Tibial artery (tissue), 4 donors: ENCODE measurements around the gene CTNNB1.

ENCODE experiments used
- DNase-seq, 2 donors: peaks; one replicate each; pipeline ENCODE4 v3.0.0-alpha.2; 2019
- H3K27ac ChIP-seq, 2 donors: fragments of 200-600 bp; sonication (generic) in 1 of 2; 1 replicate in 1 of 2; 2 replicates in 1 of 2; pipeline ENCODE4 v1.5.1; 2018 to 2019; ENCODE audit warnings: mild to moderate bottlenecking in 1 of 2
- H3K27me3 ChIP-seq, 2 donors: fragments of 200-600 bp; sonication (generic) in 1 of 2; one replicate each; pipeline versions ENCODE4 v1.5.1 to v1.6.0; 2016 to 2019
- H3K36me3 ChIP-seq, 3 donors: fragments of 200-600 bp; sonication (generic) in 2 of 3; one replicate each; pipeline ENCODE4 v1.5.1; 2016 to 2019; ENCODE audit warnings: mild to moderate bottlenecking in 2 of 3
- H3K4me1 ChIP-seq, 4 donors: fragments of 200-600 bp; sonication (generic) in 2 of 4; 1 replicate in 3 of 4; 2 replicates in 1 of 4; pipeline ENCODE4 v1.5.1; 2016 to 2019
- H3K4me3 ChIP-seq, 2 donors: fragments of 200-600 bp; sonication (generic) in 1 of 2; 1 replicate in 1 of 2; 2 replicates in 1 of 2; pipeline ENCODE4 v1.5.1; 2018 to 2019; ENCODE audit warnings: mild to moderate bottlenecking in 2 of 2
- H3K9me3 ChIP-seq, 3 donors: fragments of 200-600 bp; sonication (generic) in 1 of 3; one replicate each; pipeline ENCODE4 v1.5.1; 2016 to 2019
- intact Hi-C: fragments of 100-400 bp; cut with DNase I; formaldehyde crosslinking; loops from one replicate; pipeline ENCODE4 v1.15.0; 2023; ENCODE audit warnings: low total_unique reads
- TF ChIP-seq, protein P1 (sequence below), 2 experiments: fragments of 200-600 bp in 1 of 2; fragments of 450-650 bp in 1 of 2; IDR thresholded peaks; one replicate each; pipeline ENCODE4 v1.5.1; 2017 to 2019; ENCODE audit warnings: antibody characterized with exemption in 2 of 2, mild to moderate bottlenecking in 1 of 2, moderate library complexity in 1 of 2

The CTNNB1 gene

DNA sequence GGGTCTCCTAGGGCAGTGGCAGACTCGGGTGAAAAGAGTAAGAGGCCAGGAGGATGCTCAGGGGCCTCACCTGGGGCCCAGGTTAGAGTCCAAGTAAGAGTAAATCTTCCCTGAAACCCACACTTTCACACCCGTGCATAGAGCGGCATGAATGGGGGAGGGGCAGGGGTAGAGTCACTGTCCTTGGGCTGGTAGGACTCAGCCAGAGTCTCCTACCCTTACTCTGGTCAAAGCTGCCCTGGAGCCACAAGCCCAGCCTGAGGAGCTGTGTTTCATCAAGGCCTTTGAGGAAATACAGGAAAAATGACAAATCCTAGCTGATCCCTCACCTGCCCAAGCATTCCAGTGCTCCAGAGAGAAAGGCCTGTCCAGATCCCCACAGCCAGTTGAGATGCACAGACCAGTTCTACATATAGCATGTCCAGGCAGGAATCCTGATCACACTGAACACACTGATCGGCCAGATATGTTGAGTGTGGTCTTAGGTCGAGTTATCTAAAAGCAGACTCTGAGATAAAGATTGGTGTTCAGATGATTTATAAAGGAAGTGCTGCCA lies 16.7 kb upstream of the CTNNB1 start:
- TF ChIP-seq, protein P1, sequence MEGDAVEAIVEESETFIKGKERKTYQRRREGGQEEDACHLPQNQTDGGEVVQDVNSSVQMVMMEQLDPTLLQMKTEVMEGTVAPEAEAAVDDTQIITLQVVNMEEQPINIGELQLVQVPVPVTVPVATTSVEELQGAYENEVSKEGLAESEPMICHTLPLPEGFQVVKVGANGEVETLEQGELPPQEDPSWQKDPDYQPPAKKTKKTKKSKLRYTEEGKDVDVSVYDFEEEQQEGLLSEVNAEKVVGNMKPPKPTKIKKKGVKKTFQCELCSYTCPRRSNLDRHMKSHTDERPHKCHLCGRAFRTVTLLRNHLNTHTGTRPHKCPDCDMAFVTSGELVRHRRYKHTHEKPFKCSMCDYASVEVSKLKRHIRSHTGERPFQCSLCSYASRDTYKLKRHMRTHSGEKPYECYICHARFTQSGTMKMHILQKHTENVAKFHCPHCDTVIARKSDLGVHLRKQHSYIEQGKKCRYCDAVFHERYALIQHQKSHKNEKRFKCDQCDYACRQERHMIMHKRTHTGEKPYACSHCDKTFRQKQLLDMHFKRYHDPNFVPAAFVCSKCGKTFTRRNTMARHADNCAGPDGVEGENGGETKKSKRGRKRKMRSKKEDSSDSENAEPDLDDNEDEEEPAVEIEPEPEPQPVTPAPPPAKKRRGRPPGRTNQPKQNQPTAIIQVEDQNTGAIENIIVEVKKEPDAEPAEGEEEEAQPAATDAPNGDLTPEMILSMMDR (IDR thresholded peaks at IDR 0.05): no peak

DNA sequence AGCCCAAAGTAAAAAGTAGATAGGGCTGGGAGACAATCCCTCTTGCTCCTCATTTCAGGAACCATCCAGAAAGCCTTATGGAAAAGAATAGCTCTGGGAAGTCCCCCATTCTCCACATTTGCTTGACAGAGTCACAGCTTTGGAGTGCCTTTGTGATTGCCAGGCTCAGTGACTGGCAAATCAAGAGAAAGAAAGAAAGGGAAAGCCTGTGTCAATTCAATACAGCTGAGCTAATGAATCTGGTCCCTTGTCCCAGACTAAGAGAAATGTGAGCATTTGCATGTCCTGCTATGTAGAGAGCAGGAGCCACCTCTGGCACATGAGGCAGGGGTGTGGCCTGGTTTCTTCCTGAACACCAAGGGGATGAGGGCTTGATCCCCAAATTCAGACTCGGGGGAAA lies 14.9 kb upstream of the CTNNB1 start:
- TF ChIP-seq, protein P1 (IDR thresholded peaks at IDR 0.05): no peak
- intact Hi-C loops: no loop called here
- no peak for DNase-seq
- H3K4me1 ChIP-seq: no peaks in the 10 kb centered on the region
- no peaks in the 10 kb centered on the region for H3K36me3 ChIP-seq
- no peak overlapping the region for H3K4me3 ChIP-seq
- H3K27me3 ChIP-seq: no peaks in the 10 kb centered on the region
- no peak overlapping the region for H3K27ac ChIP-seq
- no peaks in the 10 kb centered on the region for H3K9me3 ChIP-seq

More for the DNA sequence above, 16.7 kb upstream of the CTNNB1 start:
- Histone ChIP-seq H3K27me3 (no peaks in the 10 kb centered on the region), H3K27ac (no peak overlapping the region), H3K4me3 (no peak overlapping the region), H3K4me1 (no peaks in the 10 kb centered on the region), H3K9me3 (no peaks in the 10 kb centered on the region), H3K36me3 (no peaks in the 10 kb centered on the region)
- no peak for DNase-seq
- intact Hi-C loops: no loop called here

DNA sequence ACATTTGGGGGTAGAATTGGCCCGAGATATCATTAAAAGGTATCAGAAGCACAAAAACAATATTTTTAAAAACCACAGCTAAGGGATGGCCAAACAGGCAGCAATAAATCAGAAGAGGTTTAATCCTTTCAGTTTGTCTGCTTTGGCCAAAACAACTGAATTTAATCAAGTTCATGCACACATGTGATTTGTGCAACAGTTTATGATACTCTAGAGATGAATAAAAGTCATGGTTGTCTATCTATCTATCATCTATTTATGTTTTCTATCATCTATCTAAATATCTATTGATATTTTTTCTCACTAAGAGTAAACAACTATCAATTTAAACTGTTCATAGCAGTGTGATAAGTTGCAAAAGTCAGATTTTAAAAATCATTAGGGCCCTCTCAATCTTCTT lies 13.0 kb upstream of the CTNNB1 start:
- no peaks in the 10 kb centered on the region for H3K4me1 ChIP-seq
- H3K9me3 ChIP-seq: no peaks in the 10 kb centered on the region
- no peaks in the 10 kb centered on the region for H3K36me3 ChIP-seq
- no peaks in the 10 kb centered on the region for H3K27me3 ChIP-seq
- TF ChIP-seq, protein P1 (IDR thresholded peaks at IDR 0.05): no peak
- no peak overlapping the region for H3K27ac ChIP-seq
- no peak for DNase-seq
- intact Hi-C loops: no loop called here
- no peak overlapping the region for H3K4me3 ChIP-seq

DNA sequence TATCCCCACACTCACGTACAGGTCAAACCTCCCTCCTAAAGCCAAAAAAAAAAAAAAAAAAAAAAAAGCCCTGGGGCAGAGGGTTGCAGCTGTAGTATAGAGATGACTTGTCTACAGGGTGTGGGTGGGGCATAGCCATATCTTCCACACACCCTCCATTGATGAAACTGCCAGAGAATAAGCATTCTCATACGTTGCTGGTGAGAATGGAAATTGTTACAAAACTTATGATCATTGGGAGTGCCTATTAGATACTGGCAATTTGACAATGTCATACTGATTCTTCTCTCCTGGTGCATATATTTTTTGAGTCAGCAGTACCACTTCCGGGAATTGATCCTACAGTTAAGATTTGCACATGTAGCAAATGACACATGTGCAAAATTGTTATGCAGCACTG lies 11.0 kb upstream of the CTNNB1 start:
- intact Hi-C loops: no loop called here
- H3K4me3 ChIP-seq: no peak overlapping the region

DNA sequence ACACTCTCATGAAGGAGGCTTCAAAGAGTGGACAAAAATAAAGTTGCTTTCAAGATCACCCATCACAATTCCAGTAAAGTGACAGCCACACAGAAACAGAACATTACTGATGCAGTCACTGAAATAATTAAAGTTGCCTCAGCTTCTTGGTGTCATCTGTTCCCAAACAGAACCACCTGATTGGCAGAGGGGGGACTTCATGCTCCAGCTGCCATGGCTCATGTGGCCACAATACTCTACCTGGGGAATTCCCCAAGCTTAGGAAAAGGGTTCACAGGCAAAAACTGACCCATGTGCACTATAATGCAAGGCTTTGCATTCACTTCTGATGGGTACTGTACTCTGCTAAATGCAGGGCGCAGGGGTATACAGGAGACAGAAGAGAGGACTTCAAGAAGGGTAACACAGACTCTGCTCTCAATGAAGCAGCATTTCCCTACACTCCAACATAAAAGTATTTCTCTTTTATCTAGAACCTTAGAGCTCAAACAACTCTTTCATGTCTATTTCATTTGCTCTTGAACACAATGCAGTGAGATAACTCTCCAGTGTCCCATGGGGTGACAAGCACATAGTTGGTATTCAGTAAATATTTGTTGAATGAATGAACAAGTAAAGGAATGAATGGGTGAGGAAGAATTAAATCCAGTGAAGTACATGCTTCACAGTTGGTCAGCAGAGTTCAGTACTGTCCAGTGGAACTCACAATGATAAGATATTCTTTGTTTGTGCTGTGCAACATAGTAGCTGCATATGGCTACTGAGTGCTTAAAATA lies 8.6 kb upstream of the CTNNB1 start:
- Histone ChIP-seq H3K27ac (no peak overlapping the region), H3K9me3 (no peaks in the 10 kb centered on the region), H3K36me3 (no peaks in the 10 kb centered on the region), H3K4me3 (no peak overlapping the region), H3K27me3 (no peaks in the 10 kb centered on the region), H3K4me1 (no peaks in the 10 kb centered on the region)
- TF ChIP-seq, protein P1 (IDR thresholded peaks at IDR 0.05): no peak
- intact Hi-C loops: no loop called here
- DNase-seq: no peak

More for the DNA sequence above, 11.0 kb upstream of the CTNNB1 start:
- no peaks in the 10 kb centered on the region for H3K27me3 ChIP-seq
- H3K9me3 ChIP-seq: no peaks in the 10 kb centered on the region
- DNase-seq: no peak
- no peaks in the 10 kb centered on the region for H3K36me3 ChIP-seq
- H3K27ac ChIP-seq: no peak overlapping the region
- TF ChIP-seq, protein P1 (IDR thresholded peaks at IDR 0.05): no peak
- H3K4me1 ChIP-seq: no peaks in the 10 kb centered on the region
